ENCODE data around the gene PPIL3.

Gene PPIL3

GRCh38 chr2:200922439-200922838 lies 33.6 kb upstream of the PPIL3 start:
- Histone ChIP-seq H3F3A (ENCODE audit: insufficient read depth) (peaks cover 14% of the 10 kb centered on the region; the same call in 1 of the 2 replicates), H3K9me3 (ENCODE audit: insufficient read depth, low read length) (no peaks in the 10 kb centered on the region), H3K79me2 (ENCODE audit: insufficient read depth, low read length) (no peaks in the 10 kb centered on the region), H3K27me3 (ENCODE audit: low read length) (no peaks in the 10 kb centered on the region), H3K9ac (ENCODE audit: low read length) (no peak overlapping the region), H2AFZ (ENCODE audit: low read depth, low read length, severe bottlenecking) (no peak overlapping the region), H3K9me2 (replicated peaks; ENCODE audit: insufficient read depth, low read length) (no peaks in the 10 kb centered on the region), H4K20me1 (ENCODE audit: low read depth, low read length) (no peaks in the 10 kb centered on the region), H3K4me2 (ENCODE audit: low read depth, low read length, poor library complexity, severe bottlenecking) (no peak overlapping the region), H3K36me3 (ENCODE audit: low read length) (peaks cover 36% of the 10 kb centered on the region; the same call in 1 of the 2 replicates), H3K4me3 (ENCODE audit: insufficient read depth, low read length, poor library complexity, severe bottlenecking) (no peak overlapping the region), H3K27ac (ENCODE audit: low read depth, low read length) (no peak overlapping the region)
- no peak for TF ChIP-seq EZH2phosphoT487 (conservative IDR thresholded peaks at IDR 0.05; ENCODE audit: low read length)
- TF ChIP-seq CTCF (IDR thresholded peaks at IDR 0.05; ENCODE audit: insufficient read depth, low read length, poor library complexity, severe bottlenecking) = no peak

- Histone ChIP-seq H3K27ac (ENCODE audit: low read depth, low read length) (no peak overlapping the region), H3K4me2 (ENCODE audit: low read depth, low read length, poor library complexity, severe bottlenecking) (no peak overlapping the region), H3K9me2 (replicated peaks; ENCODE audit: insufficient read depth, low read length) (no peaks in the 10 kb centered on the region), H3K4me3 (ENCODE audit: insufficient read depth, low read length, poor library complexity, severe bottlenecking) (no peak overlapping the region), H3K9ac (ENCODE audit: low read length) (no peak overlapping the region), H2AFZ (ENCODE audit: low read depth, low read length, severe bottlenecking) (no peak overlapping the region), H3K9me3 (ENCODE audit: insufficient read depth, low read length) (no peaks in the 10 kb centered on the region), H4K20me1 (ENCODE audit: low read depth, low read length) (no peaks in the 10 kb centered on the region), H3K79me2 (ENCODE audit: insufficient read depth, low read length) (no peaks in the 10 kb centered on the region), H3K27me3 (ENCODE audit: low read length) (no peaks in the 10 kb centered on the region), H3K36me3 (ENCODE audit: low read length) (peaks cover 42% of the 10 kb centered on the region), H3F3A (ENCODE audit: insufficient read depth) (peaks cover 15% of the 10 kb centered on the region; the same call in 1 of the 2 replicates)
- no peak for TF ChIP-seq CTCF (IDR thresholded peaks at IDR 0.05; ENCODE audit: insufficient read depth, low read length, poor library complexity, severe bottlenecking)
- TF ChIP-seq EZH2phosphoT487 (conservative IDR thresholded peaks at IDR 0.05; ENCODE audit: low read length) = no peak
These were observed 24.8 kb upstream of the PPIL3 start for GRCh38 chr2:200913654-200914053.

- Histone ChIP-seq H3K9ac (ENCODE audit: low read length) (no peak overlapping the region), H3K27ac (ENCODE audit: low read depth, low read length) (no peak overlapping the region), H3F3A (ENCODE audit: insufficient read depth) (peaks cover 15% of the 10 kb centered on the region; the same call in 1 of the 2 replicates), H3K9me3 (ENCODE audit: insufficient read depth, low read length) (no peaks in the 10 kb centered on the region), H3K79me2 (ENCODE audit: insufficient read depth, low read length) (no peaks in the 10 kb centered on the region), H3K4me2 (ENCODE audit: low read depth, low read length, poor library complexity, severe bottlenecking) (no peak overlapping the region), H3K4me3 (ENCODE audit: insufficient read depth, low read length, poor library complexity, severe bottlenecking) (no peak overlapping the region), H4K20me1 (ENCODE audit: low read depth, low read length) (no peaks in the 10 kb centered on the region), H3K9me2 (replicated peaks; ENCODE audit: insufficient read depth, low read length) (no peaks in the 10 kb centered on the region), H2AFZ (ENCODE audit: low read depth, low read length, severe bottlenecking) (no peak overlapping the region), H3K36me3 (ENCODE audit: low read length) (peaks cover 35% of the 10 kb centered on the region), H3K27me3 (ENCODE audit: low read length) (no peaks in the 10 kb centered on the region)
- TF ChIP-seq EZH2phosphoT487 (conservative IDR thresholded peaks at IDR 0.05; ENCODE audit: low read length) = no peak
- no peak for TF ChIP-seq CTCF (IDR thresholded peaks at IDR 0.05; ENCODE audit: insufficient read depth, low read length, poor library complexity, severe bottlenecking)
These were observed 21.1 kb upstream of the PPIL3 start for GRCh38 chr2:200909958-200910357.
